ENCODE data around the gene GPR161.

GPR161 gene

GRCh38 chr1:168053681-168054080, 83.0 kb downstream of the GPR161 start:
- Histone ChIP-seq H3K36me3 (ENCODE audit: insufficient read depth, low read length) (peaks cover 22% of the 10 kb centered on the region), H3K4me3 (ENCODE audit: low read depth, low read length, poor library complexity, severe bottlenecking) (no peak overlapping the region), H3K79me2 (ENCODE audit: insufficient read depth, low read length) (no peaks in the 10 kb centered on the region), H3K4me1 (ENCODE audit: insufficient read depth, low read length, severe bottlenecking) (peaks cover 11% of the 10 kb centered on the region), H3K9me2 (ENCODE audit: low read depth, low read length) (no peaks in the 10 kb centered on the region), H2AFZ (ENCODE audit: low read length) (no peak overlapping the region), H3K27me3 (ENCODE audit: insufficient read depth, low read length) (no peaks in the 10 kb centered on the region), H4K20me1 (ENCODE audit: insufficient read depth, low read length) (no peaks in the 10 kb centered on the region), H3K9ac (ENCODE audit: low read length) (no peak overlapping the region), H3K4me2 (ENCODE audit: low read length) (no peak overlapping the region), H3F3A (ENCODE audit: insufficient read depth, low read length) (no peaks in the 10 kb centered on the region), H3K27ac (ENCODE audit: low read depth, low read length, poor library complexity, severe bottlenecking) (peak overlapping the region; percentile 14), H3K9me3 (ENCODE audit: low read length) (no peaks in the 10 kb centered on the region)
- TF ChIP-seq, protein P1, sequence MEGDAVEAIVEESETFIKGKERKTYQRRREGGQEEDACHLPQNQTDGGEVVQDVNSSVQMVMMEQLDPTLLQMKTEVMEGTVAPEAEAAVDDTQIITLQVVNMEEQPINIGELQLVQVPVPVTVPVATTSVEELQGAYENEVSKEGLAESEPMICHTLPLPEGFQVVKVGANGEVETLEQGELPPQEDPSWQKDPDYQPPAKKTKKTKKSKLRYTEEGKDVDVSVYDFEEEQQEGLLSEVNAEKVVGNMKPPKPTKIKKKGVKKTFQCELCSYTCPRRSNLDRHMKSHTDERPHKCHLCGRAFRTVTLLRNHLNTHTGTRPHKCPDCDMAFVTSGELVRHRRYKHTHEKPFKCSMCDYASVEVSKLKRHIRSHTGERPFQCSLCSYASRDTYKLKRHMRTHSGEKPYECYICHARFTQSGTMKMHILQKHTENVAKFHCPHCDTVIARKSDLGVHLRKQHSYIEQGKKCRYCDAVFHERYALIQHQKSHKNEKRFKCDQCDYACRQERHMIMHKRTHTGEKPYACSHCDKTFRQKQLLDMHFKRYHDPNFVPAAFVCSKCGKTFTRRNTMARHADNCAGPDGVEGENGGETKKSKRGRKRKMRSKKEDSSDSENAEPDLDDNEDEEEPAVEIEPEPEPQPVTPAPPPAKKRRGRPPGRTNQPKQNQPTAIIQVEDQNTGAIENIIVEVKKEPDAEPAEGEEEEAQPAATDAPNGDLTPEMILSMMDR (IDR thresholded peaks at IDR 0.05; ENCODE audit: low read length) = no peak

DNA sequence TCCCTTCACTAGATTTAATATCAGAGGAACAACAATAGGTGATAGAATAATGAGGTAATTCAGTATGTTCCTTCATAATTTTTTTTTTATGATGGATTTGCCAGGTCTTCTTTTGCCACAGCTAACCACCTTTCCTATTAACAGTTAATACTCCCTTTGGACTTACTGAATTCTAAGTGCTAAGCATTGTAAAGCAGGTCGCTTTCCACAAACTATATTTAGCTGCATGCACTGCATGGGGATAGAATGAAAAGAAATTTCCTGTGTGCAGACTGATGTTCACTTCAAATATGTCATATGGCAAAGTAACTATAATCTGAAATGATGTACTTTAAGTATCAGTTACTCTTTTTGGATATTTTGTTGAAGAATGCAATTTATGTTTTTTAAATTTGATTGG, 85.8 kb downstream of the GPR161 start:
- no peaks in the 10 kb centered on the region for H3F3A ChIP-seq (ENCODE audit: insufficient read depth, low read length)
- H3K9ac ChIP-seq (ENCODE audit: low read length) = no peak overlapping the region
- no peaks in the 10 kb centered on the region for H3K9me2 ChIP-seq (ENCODE audit: low read depth, low read length)
- no peaks in the 10 kb centered on the region for H3K27me3 ChIP-seq (ENCODE audit: insufficient read depth, low read length)
- no peaks in the 10 kb centered on the region for H3K9me3 ChIP-seq (ENCODE audit: low read length)
- H3K36me3 ChIP-seq (ENCODE audit: insufficient read depth, low read length) = peaks cover 32% of the 10 kb centered on the region
- no peak overlapping the region for H2AFZ ChIP-seq (ENCODE audit: low read length)
- no peaks in the 10 kb centered on the region for H3K79me2 ChIP-seq (ENCODE audit: insufficient read depth, low read length)
- no peak overlapping the region for H3K4me3 ChIP-seq (ENCODE audit: low read depth, low read length, poor library complexity, severe bottlenecking)
- TF ChIP-seq, protein P1 (IDR thresholded peaks at IDR 0.05; ENCODE audit: low read length) = no peak
- peaks cover 11% of the 10 kb centered on the region for H3K4me1 ChIP-seq (ENCODE audit: insufficient read depth, low read length, severe bottlenecking)
- H4K20me1 ChIP-seq (ENCODE audit: insufficient read depth, low read length) = no peaks in the 10 kb centered on the region
- no peak overlapping the region for H3K4me2 ChIP-seq (ENCODE audit: low read length)
- no peak overlapping the region for H3K27ac ChIP-seq (ENCODE audit: low read depth, low read length, poor library complexity, severe bottlenecking)

DNA sequence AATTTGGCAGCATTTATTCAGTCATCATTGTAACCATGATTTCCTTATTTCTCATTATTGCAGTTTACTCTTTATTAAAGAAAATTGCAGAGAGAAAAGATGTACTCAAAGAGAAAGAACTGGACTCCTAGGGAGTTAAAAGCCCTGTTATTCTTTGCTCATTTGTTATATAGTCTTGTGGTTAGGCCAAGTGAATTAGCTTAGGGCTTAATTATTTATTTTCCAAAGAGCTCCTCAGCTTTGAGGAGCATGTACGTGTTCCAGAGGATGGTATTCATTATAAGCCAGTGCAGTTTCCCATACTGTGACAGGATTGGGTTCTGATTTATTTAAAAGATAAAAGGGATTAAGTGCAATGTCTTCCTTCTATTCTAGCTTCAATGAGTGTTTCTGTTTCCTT, 86.4 kb downstream of the GPR161 start:
- Histone ChIP-seq H3K9me2 (ENCODE audit: low read depth, low read length) (no peaks in the 10 kb centered on the region), H3K9ac (ENCODE audit: low read length) (no peak overlapping the region), H3K36me3 (ENCODE audit: insufficient read depth, low read length) (peaks cover 38% of the 10 kb centered on the region), H3K27ac (ENCODE audit: low read depth, low read length, poor library complexity, severe bottlenecking) (no peak overlapping the region), H3K4me2 (ENCODE audit: low read length) (no peak overlapping the region), H3K27me3 (ENCODE audit: insufficient read depth, low read length) (no peaks in the 10 kb centered on the region), H2AFZ (ENCODE audit: low read length) (no peak overlapping the region), H3K4me1 (ENCODE audit: insufficient read depth, low read length, severe bottlenecking) (peaks cover 11% of the 10 kb centered on the region), H4K20me1 (ENCODE audit: insufficient read depth, low read length) (no peaks in the 10 kb centered on the region), H3F3A (ENCODE audit: insufficient read depth, low read length) (no peaks in the 10 kb centered on the region), H3K9me3 (ENCODE audit: low read length) (no peaks in the 10 kb centered on the region), H3K79me2 (ENCODE audit: insufficient read depth, low read length) (no peaks in the 10 kb centered on the region), H3K4me3 (ENCODE audit: low read depth, low read length, poor library complexity, severe bottlenecking) (no peak overlapping the region)
- TF ChIP-seq, protein P1 (IDR thresholded peaks at IDR 0.05; ENCODE audit: low read length) = no peak
- no peak for TF ChIP-seq EZH2 (IDR thresholded peaks at IDR 0.05; ENCODE audit: borderline replicate concordance, low read length)
